ENCODE results near the gene DGKA.

DNA sequence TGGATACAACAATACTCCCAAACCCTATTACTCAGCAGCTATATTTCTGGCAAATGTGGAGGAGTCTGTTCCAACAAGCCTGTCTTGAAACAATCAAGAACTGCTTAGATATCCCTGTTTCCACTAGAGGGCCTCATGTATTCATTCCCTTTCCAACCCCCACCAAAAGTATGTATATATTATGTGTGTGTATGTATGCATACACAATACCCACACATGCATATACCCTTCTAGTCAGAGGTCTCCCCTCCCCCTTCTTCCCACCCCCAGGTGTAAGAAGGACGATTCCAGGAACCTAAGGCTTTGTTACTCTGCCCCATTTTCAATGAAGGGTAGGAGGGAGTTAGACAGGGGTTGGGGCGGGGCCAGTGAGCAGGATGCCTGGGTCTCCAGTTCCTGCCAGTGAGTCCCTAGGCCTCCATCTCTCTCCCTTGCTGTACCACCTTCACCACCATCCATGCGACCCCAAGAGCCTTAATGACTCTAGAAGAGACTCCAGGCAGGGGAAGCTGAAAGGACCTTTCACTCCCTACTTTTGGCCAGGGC is at the start of gene DGKA:
- no peak for TF ChIP-seq ISL1 (CRISPR knock-in tag; IDR thresholded peaks at IDR 0.05)
- TF ChIP-seq RARB (CRISPR knock-in tag; IDR thresholded peaks at IDR 0.05): no peak
- TF ChIP-seq, protein P1, sequence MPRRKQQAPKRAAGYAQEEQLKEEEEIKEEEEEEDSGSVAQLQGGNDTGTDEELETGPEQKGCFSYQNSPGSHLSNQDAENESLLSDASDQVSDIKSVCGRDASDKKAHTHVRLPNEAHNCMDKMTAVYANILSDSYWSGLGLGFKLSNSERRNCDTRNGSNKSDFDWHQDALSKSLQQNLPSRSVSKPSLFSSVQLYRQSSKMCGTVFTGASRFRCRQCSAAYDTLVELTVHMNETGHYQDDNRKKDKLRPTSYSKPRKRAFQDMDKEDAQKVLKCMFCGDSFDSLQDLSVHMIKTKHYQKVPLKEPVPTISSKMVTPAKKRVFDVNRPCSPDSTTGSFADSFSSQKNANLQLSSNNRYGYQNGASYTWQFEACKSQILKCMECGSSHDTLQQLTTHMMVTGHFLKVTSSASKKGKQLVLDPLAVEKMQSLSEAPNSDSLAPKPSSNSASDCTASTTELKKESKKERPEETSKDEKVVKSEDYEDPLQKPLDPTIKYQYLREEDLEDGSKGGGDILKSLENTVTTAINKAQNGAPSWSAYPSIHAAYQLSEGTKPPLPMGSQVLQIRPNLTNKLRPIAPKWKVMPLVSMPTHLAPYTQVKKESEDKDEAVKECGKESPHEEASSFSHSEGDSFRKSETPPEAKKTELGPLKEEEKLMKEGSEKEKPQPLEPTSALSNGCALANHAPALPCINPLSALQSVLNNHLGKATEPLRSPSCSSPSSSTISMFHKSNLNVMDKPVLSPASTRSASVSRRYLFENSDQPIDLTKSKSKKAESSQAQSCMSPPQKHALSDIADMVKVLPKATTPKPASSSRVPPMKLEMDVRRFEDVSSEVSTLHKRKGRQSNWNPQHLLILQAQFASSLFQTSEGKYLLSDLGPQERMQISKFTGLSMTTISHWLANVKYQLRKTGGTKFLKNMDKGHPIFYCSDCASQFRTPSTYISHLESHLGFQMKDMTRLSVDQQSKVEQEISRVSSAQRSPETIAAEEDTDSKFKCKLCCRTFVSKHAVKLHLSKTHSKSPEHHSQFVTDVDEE (CRISPR knock-in tag; IDR thresholded peaks at IDR 0.05): no peak
